ENCODE results near the gene TDRD12.

The TDRD12 gene

GRCh38 chr19:32691291-32691951 lies 28.1 kb upstream of the TDRD12 start, which contains the start of gene NUDT19 (continued):
- TF ChIP-seq PATZ1 (tag by site-specific recombination; IDR thresholded peaks at IDR 0.05), result peak; percentile 92
- TF ChIP-seq ZNF26 (tag by site-specific recombination; IDR thresholded peaks at IDR 0.05), result no peak
- no peak for TF ChIP-seq WT1 (tag by site-specific recombination; IDR thresholded peaks at IDR 0.05)
- no peak for TF ChIP-seq ZNF747 (tag by site-specific recombination; IDR thresholded peaks at IDR 0.05)
- TF ChIP-seq MEIS1 (CRISPR knock-in tag; IDR thresholded peaks at IDR 0.05; ENCODE audit: borderline replicate concordance), result no peak; the same call in 1 of the 2 replicates
- no peak for TF ChIP-seq ZNF37A (tag by site-specific recombination; IDR thresholded peaks at IDR 0.05)
- TF ChIP-seq HOXD13 (CRISPR knock-in tag; IDR thresholded peaks at IDR 0.05; ENCODE audit: borderline replicate concordance), result no peak
- no peak for TF ChIP-seq ZNF221 (tag by site-specific recombination; IDR thresholded peaks at IDR 0.05; ENCODE audit: borderline replicate concordance)
- TF ChIP-seq ZNF292 (tag by site-specific recombination; IDR thresholded peaks at IDR 0.05; ENCODE audit: borderline replicate concordance, low read depth), result no peak
- TF ChIP-seq ZNF660 (tag by site-specific recombination; IDR thresholded peaks at IDR 0.05), result peak; percentile 92
- TF ChIP-seq ZNF670 (tag by site-specific recombination; IDR thresholded peaks at IDR 0.05; ENCODE audit: low read depth), result no peak
- no peak for TF ChIP-seq HOXC10 (CRISPR knock-in tag; IDR thresholded peaks at IDR 0.05)
- no peak for TF ChIP-seq ZFP41 (tag by site-specific recombination; IDR thresholded peaks at IDR 0.05; ENCODE audit: borderline replicate concordance)
- no peak for TF ChIP-seq ZNF398 (tag by site-specific recombination; IDR thresholded peaks at IDR 0.05)
- TF ChIP-seq PRDM1 (tag by site-specific recombination; IDR thresholded peaks at IDR 0.05), result no peak
- TF ChIP-seq ZNF155 (tag by site-specific recombination; IDR thresholded peaks at IDR 0.05), result no peak
- no peak for TF ChIP-seq ZBTB49 (tag by site-specific recombination; IDR thresholded peaks at IDR 0.05; ENCODE audit: low read depth)
- TF ChIP-seq ZNF350 (tag by site-specific recombination; IDR thresholded peaks at IDR 0.05), result no peak
- no peak for TF ChIP-seq ZNF211 (tag by site-specific recombination; IDR thresholded peaks at IDR 0.05; ENCODE audit: low read depth)
- TF ChIP-seq ZNF274 (IDR thresholded peaks at IDR 0.05; ENCODE audit: low read length), result no peak
- TF ChIP-seq ZNF274 (tag by site-specific recombination; IDR thresholded peaks at IDR 0.05; ENCODE audit: borderline replicate concordance), result no peak
- no peak for TF ChIP-seq ZNF658 (tag by site-specific recombination; IDR thresholded peaks at IDR 0.05)
- TF ChIP-seq ZSCAN5A (tag by site-specific recombination; IDR thresholded peaks at IDR 0.05), result no peak
- peak; percentile 89; the same call in 1 of the 2 replicates for TF ChIP-seq ZNF24 (tag by site-specific recombination; IDR thresholded peaks at IDR 0.05)
- TF ChIP-seq ZNF585B (tag by site-specific recombination; IDR thresholded peaks at IDR 0.05), result no peak
- peak; percentile 74 for TF ChIP-seq SCRT1 (tag by site-specific recombination; IDR thresholded peaks at IDR 0.05; ENCODE audit: borderline replicate concordance)
- TF ChIP-seq ZNF791 (tag by site-specific recombination; IDR thresholded peaks at IDR 0.05), result no peak
- TF ChIP-seq ZNF521 (tag by site-specific recombination; IDR thresholded peaks at IDR 0.05), result no peak
- TF ChIP-seq PRDM4 (tag by site-specific recombination; IDR thresholded peaks at IDR 0.05), result 0 out of 2 replicates have a peak, but pooled peaks have one; percentile 59
